HG02981 (cell line): ENCODE data around the gene ZNF565.
"Not testable (repeated sequence)": the region's sequence is repeated elsewhere in the genome, so short reads cannot be mapped to it uniquely, and the experiment has no call there.

Experiments used
- ATAC-seq: cut with Tn5 transposase; IDR thresholded peaks from one replicate; pipeline ENCODE4 v1.9.1; 2021; ENCODE audit warnings: mild to moderate bottlenecking, moderate library complexity; ENCODE audit not compliant: unreplicated experiment

Gene ZNF565

DNA sequence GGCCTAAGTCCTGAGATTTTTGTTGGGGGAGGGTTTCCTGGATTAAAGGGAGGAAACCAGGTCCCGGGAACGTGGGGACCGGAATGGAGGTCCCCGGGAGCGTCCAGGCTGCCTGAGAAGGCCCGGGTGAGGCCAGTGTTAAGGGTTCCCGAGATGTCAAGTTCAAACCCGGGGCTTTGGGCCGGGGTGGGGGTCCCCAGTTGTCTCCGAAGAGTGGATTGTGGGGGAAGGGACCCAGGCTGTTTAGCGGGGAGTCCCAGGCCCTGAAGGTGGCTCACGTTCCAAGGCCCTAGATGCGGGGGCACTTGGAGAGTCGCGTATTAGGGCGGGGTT, 62.5 kb downstream of the ZNF565 start:
- no peak for ATAC-seq

GRCh38 chr19:36151144-36152018, 63.1 kb downstream of the ZNF565 start:
- no peak for ATAC-seq

DNA sequence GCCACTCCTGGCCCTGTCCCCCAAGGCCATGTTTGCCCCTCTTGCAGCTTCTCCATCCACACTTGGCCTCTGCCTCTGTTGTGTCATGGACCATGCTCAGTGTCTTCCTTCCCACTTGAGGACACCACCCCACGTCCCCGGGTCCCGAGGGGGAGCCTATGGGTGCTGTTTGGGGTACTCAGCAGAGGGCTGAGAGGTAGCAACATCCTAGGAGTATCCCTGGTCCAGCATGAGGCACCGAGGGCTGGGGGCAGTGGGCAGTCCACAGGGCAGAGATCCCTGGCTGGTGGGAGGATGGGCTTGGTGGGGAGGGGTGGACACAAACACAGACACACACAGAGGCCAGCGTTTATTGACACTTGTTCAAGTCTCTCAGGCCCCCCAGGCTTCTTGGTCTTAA, 63.9 kb downstream of the ZNF565 start:
- no peak for ATAC-seq

GRCh38 chr19:36149673-36150406, 64.6 kb downstream of the ZNF565 start:
- ATAC-seq = no peak

DNA sequence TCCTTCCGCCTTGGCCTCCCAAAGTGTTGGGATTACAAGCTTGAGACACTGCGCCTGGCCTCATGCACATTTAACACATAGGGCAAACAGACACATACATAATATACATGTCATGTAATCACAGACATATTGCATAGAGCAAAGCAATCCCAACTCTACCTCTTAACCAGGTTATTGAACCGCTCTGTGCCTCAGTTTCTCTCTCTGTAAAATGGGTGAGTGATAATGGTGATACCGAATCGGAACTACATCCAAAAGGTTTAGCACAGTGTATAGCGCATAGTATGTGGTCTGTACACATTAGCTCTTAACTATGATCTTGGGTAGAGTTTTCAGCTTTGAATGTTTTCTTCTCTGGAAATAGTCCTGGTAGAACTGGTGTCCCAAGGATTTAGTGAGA, 69.8 kb downstream of the ZNF565 start:
- ATAC-seq = no peak

DNA sequence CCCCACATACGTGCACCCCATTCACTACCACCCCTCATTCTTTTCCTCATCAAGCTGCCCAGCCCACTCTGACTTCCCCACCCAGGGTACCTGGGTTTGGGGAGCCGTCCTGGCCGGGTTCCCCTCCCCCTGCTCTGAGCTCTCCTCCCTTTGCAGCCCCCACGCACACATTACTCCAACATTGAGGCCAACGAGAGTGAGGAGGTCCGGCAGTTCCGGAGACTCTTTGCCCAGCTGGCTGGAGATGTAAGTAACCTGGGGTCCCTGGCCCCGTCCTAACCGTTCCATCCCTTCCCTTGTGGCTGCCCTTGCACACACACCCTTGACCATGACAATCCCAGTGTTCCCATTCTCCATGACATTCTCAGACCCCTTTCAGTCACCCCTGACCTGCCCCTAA, 72.0 kb downstream of the ZNF565 start:
- no peak for ATAC-seq

GRCh38 chr19:36142046-36142445, 72.4 kb downstream of the ZNF565 start:
- ATAC-seq = no peak

GRCh38 chr19:36141039-36141927, 73.2 kb downstream of the ZNF565 start:
- peak; percentile 50 for ATAC-seq

DNA sequence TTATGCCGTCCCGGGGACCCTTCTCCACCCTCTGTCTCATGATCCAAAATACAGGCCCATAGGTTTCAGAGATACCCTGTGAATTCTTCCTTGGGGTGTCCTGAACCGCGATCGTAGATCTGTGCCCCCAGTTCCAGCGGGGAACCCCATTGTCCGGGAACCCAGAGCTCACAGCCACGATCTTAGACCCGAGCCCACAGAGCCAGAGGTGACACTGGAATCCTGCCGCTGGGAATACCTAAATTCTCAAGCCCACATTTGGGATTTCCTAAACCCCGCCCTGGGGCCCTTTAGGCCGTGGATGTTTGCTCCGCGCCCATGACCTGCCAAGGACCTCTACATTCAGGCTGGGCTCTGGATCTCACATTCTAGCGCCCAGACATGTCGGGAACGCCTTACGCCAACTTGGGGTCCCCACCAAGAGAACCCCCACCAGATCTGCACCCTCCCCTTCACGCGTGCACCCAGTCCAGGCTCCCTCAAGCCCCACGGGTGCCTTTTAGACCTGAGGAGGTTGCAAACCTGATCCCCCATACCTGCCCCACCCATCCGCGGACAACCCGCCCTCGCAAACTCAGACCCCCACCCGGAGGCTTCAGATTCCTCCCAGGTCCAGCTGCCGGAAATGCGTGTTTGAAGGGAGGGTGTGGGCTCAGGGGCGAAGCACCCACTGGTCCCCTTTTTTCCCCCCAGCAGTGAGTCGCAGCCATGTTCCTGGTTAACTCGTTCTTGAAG, 74.0 kb downstream of the ZNF565 start:
- peak; percentile 2 for ATAC-seq

GRCh38 chr19:36139473-36140303, 74.8 kb downstream of the ZNF565 start, which contains the start of gene CAPNS1:
Gene CAPNS1 (plus strand): TSS chr19:36140066. CDS start chr19:36141012, 946 bp downstream.
- ATAC-seq = peak; percentile 66

- ATAC-seq = no peak
Measured at GRCh38 chr19:36139120-36139472, 75.4 kb downstream of the ZNF565 start.

DNA sequence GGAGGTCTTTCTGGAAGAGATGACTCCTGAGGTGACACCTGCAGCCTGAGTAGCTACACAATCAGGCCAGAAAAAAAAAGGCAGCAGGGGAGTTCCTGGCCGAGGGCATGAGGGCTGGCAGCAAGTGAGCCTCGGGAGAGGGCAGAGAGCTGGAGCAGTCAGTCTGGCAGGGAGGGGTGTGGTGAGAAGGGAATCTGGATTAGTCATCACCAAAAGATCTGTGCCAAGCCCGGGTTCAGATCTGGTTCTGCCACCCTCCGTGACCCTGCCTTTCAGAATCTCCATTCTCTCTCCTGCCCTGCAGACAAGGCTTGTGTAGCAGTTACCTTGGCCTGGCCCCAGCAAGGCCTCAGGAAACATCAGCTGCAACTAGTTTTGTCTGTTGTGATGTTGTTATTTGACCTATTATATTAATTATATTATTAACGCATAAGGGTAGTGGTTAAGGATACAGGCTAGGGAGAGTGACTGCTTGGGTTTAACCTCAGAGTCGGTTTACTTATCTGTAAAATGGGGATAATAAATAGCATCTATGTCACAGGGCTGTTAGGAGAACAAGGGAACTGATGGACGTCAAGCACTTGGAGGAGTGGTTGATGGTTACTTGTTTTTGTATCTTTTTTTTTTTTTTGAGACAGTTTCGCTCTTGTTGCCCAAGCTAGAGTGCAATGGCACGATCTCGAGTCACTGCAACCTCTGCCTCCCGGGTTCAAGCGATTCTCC, 77.3 kb downstream of the ZNF565 start:
- ATAC-seq = no peak

DNA sequence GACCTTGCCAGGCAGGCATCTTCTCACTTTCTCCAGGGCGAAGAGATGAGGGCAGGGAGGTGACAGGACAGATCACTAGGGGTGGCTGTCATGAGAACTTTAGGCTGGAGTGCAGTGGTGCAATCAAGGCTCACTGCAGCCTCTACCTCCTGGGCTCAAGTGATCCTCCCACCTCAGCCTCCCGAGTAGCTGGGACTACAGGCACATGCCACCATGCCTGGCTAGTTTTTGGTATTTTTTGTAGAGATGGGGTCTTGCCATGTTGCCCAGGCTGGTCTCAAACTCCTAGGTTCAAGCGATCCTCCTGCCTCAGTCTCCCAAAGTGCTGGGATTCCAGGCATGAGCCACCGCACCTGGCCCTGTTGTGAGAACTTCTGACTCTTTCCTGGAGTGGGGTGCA, 79.6 kb downstream of the ZNF565 start:
- not testable (repeated sequence) for ATAC-seq
